AG04450 (cell line): ENCODE results near the gene ARID5A. TPM values are rescaled to one million over a fixed set of nuclear protein-coding genes. Genes with fewer than 3 reads are reported as not detected.
A peak's percentile ranks its signal among the peaks of the same experiment; 100 is the strongest.

Experiments used
- CTCF ChIA-PET: fragments of 300-600, 350-600 bp; formaldehyde crosslinking; extraction: SDS; loops from one replicate; lab custom pipeline; 2022; ENCODE audit warnings: antibody characterized with exemption, inconsistent platforms; lab: Charles Lee
- POLR2A ChIA-PET: fragments of 350-600 bp; formaldehyde crosslinking; extraction: SDS; loops from one replicate; lab custom pipeline; 2021; ENCODE audit warnings: antibody characterized with exemption, inconsistent platforms; lab: Yijun Ruan, JAX
- DNase-seq: peaks from one replicate; pipeline ENCODE4 v3.0.0-alpha.2; 2011; ENCODE audit warnings: low read depth, low spot score
- H3K27ac ChIP-seq: one replicate; pipeline ENCODE4 v1.5.1; 2012; ENCODE audit warnings: low read depth, low read length, control low read depth
- H3K27me3 ChIP-seq: one replicate; pipeline ENCODE4 v1.6.0; 2012; ENCODE audit warnings: low read length; ENCODE audit not compliant: control insufficient read depth, insufficient read depth
- H3K4me3 ChIP-seq: 2 replicates; pipeline ENCODE4 v1.5.1; 2011; ENCODE audit warnings: mild to moderate bottlenecking, low read depth, low read length, control low read depth
- H3K9me3 ChIP-seq: 2 replicates; pipeline ENCODE4 v1.5.1; 2012; ENCODE audit warnings: low read length; ENCODE audit not compliant: control insufficient read depth, insufficient read depth
- polyA minus RNA-seq: library from RNA; depleted of rRNA, polyadenylated mRNA; stranded (reverse); fragments of >200 nt; gene quantifications from 2 replicates; pipeline ENCODE4 v1.2.3, GENCODE V29; 2011; rRNA and poly(A)+ RNA removed
- polyA plus RNA-seq: library from polyadenylated mRNA; depleted of rRNA; stranded (reverse); fragments of >200 nt; gene quantifications from 2 replicates; pipeline ENCODE4 v1.2.3, GENCODE V29; 2011; rRNA removed
- TF ChIP-seq, protein P1 (sequence below): IDR thresholded peaks from 2 replicates; pipeline ENCODE4 v1.5.1; 2011; ENCODE audit warnings: low read depth, low read length, control low read depth, inconsistent platforms

Gene ARID5A
- polyA plus RNA-seq (3.1 and 5.0 TPM in 2 replicates), polyA minus RNA-seq (2.4 and 4.3 TPM in 2 replicates)

DNA sequence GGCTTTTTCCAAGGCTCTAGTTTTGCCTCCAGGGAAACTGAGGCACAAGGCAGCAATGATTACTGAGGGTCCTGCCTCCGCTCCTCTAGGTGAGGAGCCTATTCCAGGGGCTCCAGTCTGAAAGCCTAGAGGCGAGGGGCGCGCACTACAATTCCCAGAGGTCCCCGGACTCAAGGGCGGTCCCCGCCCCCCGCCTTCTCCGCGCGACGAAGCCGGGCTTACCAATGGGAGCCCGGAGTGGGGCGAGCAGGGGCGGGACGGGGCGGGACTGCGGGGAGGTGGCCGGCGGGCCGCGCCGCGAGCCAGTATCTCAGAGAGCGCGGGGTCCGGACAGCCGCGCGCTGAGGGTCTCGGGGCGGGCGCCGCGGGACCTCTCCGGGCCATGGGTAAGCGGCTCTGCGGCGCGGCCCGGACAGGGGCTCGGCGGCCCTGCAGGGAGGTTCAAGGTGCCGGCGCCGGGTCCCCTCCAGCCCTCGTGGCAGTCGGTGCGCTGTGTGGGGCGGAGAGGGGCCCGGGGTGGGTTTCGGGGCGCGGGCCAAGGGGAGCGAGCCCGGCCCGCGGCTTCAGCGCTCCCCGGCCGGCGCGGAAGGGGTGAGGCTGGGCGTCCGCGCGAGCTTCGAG lies at the start of gene ARID5A:
Gene ARID5A, plus strand, starts transcription at position 308 of the 621 bp plus-strand sequence. Its CDS starts 75 bp downstream, at position 383.
- H3K27me3 ChIP-seq, result no peaks in the 10 kb centered on the region
- no peaks in the 10 kb centered on the region; the same call in 1 of the 2 replicates for H3K9me3 ChIP-seq
- ChIA-PET POLR2A (no interaction called here), CTCF (interaction anchor here (1.0 to 6.9 kb wide), 2 partner anchors 18 to 221 kb away, joined by 3 to 46 read pairs; no protein-coding TSS in a partner anchor)
- H3K4me3 ChIP-seq, result peak within 1 kb of the TSS; percentile 74
- TF ChIP-seq, protein P1, sequence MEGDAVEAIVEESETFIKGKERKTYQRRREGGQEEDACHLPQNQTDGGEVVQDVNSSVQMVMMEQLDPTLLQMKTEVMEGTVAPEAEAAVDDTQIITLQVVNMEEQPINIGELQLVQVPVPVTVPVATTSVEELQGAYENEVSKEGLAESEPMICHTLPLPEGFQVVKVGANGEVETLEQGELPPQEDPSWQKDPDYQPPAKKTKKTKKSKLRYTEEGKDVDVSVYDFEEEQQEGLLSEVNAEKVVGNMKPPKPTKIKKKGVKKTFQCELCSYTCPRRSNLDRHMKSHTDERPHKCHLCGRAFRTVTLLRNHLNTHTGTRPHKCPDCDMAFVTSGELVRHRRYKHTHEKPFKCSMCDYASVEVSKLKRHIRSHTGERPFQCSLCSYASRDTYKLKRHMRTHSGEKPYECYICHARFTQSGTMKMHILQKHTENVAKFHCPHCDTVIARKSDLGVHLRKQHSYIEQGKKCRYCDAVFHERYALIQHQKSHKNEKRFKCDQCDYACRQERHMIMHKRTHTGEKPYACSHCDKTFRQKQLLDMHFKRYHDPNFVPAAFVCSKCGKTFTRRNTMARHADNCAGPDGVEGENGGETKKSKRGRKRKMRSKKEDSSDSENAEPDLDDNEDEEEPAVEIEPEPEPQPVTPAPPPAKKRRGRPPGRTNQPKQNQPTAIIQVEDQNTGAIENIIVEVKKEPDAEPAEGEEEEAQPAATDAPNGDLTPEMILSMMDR, result peak; percentile 47
- peak; percentile 53 for DNase-seq
- H3K27ac ChIP-seq, result peak within 1 kb of the TSS; percentile 39

- ChIA-PET CTCF (interaction anchor here (1.0 kb wide), 1 partner anchor 20 kb away, joined by 6 read pairs; no protein-coding TSS in a partner anchor), POLR2A (no interaction called here)
- Histone ChIP-seq H3K27ac (no peak overlapping the region), H3K4me3 (no peak overlapping the region), H3K27me3 (peaks cover 19% of the 10 kb centered on the region), H3K9me3 (no peaks in the 10 kb centered on the region; the same call in 1 of the 2 replicates)
- TF ChIP-seq, protein P1, result no peak
- no peak for DNase-seq
These were observed 47.3 kb upstream of the ARID5A start for GRCh38 chr2:96489261-96489660.

GRCh38 chr2:96489663-96490062 lies 46.9 kb upstream of the ARID5A start:
- Histone ChIP-seq H3K9me3 (no peaks in the 10 kb centered on the region; the same call in 1 of the 2 replicates), H3K4me3 (no peak overlapping the region), H3K27me3 (peaks cover 22% of the 10 kb centered on the region), H3K27ac (no peak overlapping the region)
- POLR2A ChIA-PET, result no interaction called here
- no peak for DNase-seq
- TF ChIP-seq, protein P1, result no peak
- CTCF ChIA-PET, result no interaction called here

- H3K4me3 ChIP-seq, result no peak overlapping the region
- ChIA-PET CTCF (interaction anchor here (2.1 kb wide), 1 partner anchor 18 kb away, joined by 8 read pairs; no protein-coding TSS in a partner anchor), POLR2A (no interaction called here)
- H3K9me3 ChIP-seq, result no peaks in the 10 kb centered on the region; the same call in 1 of the 2 replicates
- no peak overlapping the region for H3K27ac ChIP-seq
- no peak for DNase-seq
- H3K27me3 ChIP-seq, result peaks cover 44% of the 10 kb centered on the region
- TF ChIP-seq, protein P1, result no peak
These were observed 44.6 kb upstream of the ARID5A start for GRCh38 chr2:96491860-96492497.

DNA sequence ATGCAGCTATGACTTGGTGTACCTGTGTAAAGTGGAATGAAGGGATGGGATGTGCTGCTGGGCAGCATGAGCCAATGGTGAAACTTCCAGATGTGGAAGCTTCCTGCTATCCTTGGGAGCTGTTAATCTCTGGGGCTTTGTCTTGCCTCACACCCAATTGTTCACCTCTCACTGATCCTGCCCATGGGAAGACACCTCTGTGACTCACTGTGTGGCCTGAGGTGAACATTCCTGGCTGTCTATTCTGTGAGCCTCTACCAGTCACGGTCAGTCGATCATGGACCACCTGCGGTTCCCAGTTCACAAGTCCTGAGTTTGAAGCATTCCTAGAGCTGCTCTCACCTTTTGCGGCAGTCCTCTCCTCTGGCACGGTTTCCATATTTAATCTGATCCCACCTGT lies 43.5 kb upstream of the ARID5A start:
- DNase-seq, result no peak
- H3K27me3 ChIP-seq, result peaks cover 55% of the 10 kb centered on the region
- POLR2A ChIA-PET, result no interaction called here
- H3K27ac ChIP-seq, result no peak overlapping the region
- TF ChIP-seq, protein P1, result no peak
- no peaks in the 10 kb centered on the region; the same call in 1 of the 2 replicates for H3K9me3 ChIP-seq
- no peak overlapping the region for H3K4me3 ChIP-seq
- CTCF ChIA-PET, result interaction anchor here (1.0 to 2.1 kb wide), 2 partner anchors 17 to 86 kb away, joined by 3 to 8 read pairs; no protein-coding TSS in a partner anchor
